ENCODE data around the gene FBXL19.
A peak's percentile ranks its signal among the peaks of the same experiment; 100 is the strongest.

FBXL19 gene

DNA sequence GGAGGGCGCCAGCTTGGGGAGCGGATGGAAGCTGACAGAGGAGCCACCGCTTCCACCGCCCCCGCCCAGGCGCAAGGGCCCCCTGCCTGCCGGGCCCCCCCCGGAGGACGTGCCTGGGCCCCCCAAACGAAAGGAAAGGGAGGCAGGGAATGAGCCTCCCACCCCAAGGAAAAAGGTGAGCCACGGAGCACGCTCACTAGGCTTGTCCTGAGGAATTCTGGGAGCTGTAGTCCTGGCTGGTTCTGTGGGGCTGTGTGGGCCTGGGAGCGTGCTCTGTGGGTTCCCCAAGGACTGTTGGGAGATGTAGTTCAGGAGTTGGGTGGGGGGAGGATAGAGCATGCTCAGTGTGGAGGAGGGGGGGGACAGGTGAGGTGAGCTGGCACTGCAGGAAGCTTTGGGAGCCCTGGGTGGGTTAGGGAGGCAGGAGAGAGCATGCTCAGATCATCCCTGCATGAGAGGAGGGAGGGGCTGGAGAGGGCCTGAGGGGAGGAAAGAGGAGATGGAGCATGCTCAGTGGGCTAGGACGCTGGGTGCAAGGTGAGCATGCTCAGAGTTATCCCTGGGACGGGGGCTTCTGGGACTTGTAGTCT lies 4.5 kb downstream of the FBXL19 start:
- POLR2A ChIA-PET, result no interaction called here
- DNase-seq (ENCODE audit: low read depth, low spot score), result no peak
- H3K4me3 ChIP-seq (ENCODE audit: low read depth, low read length), result no peak overlapping the region
- CTCF ChIA-PET, result interaction anchor here (8.2 kb wide), 1 partner anchor 13 kb away, joined by 76 read pairs; no protein-coding TSS in a partner anchor
- TF ChIP-seq, protein P1, sequence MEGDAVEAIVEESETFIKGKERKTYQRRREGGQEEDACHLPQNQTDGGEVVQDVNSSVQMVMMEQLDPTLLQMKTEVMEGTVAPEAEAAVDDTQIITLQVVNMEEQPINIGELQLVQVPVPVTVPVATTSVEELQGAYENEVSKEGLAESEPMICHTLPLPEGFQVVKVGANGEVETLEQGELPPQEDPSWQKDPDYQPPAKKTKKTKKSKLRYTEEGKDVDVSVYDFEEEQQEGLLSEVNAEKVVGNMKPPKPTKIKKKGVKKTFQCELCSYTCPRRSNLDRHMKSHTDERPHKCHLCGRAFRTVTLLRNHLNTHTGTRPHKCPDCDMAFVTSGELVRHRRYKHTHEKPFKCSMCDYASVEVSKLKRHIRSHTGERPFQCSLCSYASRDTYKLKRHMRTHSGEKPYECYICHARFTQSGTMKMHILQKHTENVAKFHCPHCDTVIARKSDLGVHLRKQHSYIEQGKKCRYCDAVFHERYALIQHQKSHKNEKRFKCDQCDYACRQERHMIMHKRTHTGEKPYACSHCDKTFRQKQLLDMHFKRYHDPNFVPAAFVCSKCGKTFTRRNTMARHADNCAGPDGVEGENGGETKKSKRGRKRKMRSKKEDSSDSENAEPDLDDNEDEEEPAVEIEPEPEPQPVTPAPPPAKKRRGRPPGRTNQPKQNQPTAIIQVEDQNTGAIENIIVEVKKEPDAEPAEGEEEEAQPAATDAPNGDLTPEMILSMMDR (IDR thresholded peaks at IDR 0.05; ENCODE audit: insufficient read depth, low read length, missing control alignments), result no peak

DNA sequence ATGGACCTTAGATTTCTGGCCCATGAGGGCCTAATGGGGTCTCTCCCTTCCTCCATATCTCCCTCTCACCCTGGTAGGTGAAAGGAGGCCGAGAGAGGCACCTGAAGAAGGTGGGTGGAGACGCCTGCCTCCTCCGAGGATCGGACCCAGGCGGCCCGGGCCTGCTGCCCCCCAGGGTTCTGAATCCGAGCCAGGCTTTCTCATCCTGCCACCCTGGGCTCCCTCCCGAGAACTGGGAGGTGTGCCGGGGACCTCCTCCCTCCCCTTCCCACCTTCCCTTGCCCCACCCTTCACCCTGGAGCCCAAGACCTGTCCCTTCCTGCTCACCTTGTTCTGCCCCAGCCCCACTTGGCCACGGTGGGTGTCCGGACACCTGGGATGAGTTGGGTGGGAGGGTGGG lies 5.0 kb downstream of the FBXL19 start:
- H3K4me3 ChIP-seq (ENCODE audit: low read depth, low read length), result no peak overlapping the region
- TF ChIP-seq, protein P1 (IDR thresholded peaks at IDR 0.05; ENCODE audit: insufficient read depth, low read length, missing control alignments), result no peak
- DNase-seq (ENCODE audit: low read depth, low spot score), result no peak
- CTCF ChIA-PET, result interaction anchor here (8.2 kb wide), 1 partner anchor 12 kb away, joined by 76 read pairs; no protein-coding TSS in a partner anchor
- POLR2A ChIA-PET, result no interaction called here

DNA sequence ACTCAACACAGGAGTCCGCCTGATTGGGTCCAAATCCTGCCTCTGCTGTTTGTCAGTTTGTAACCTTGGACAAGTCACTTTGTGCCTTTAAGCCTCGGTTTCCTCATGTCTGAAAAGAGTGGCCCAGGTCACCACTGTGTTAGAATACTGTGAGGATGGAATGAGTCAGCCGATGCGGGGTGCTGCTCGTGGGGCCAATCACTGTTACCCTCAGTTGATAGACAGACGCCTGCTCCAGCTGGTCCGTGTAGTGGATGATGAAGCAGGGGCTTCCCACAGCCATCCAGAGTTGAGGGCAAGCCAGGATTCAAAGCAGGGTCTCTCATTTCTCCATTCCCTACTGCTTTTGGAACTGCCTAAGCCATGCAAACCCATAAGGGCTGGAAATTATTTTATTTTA lies 5.8 kb downstream of the FBXL19 start:
- CTCF ChIA-PET, result interaction anchor here (8.2 kb wide), 1 partner anchor 11 kb away, joined by 76 read pairs; no protein-coding TSS in a partner anchor
- H3K4me3 ChIP-seq (ENCODE audit: low read depth, low read length), result no peak overlapping the region
- TF ChIP-seq, protein P1 (IDR thresholded peaks at IDR 0.05; ENCODE audit: insufficient read depth, low read length, missing control alignments), result no peak
- POLR2A ChIA-PET, result no interaction called here
- no peak for DNase-seq (ENCODE audit: low read depth, low spot score)

DNA sequence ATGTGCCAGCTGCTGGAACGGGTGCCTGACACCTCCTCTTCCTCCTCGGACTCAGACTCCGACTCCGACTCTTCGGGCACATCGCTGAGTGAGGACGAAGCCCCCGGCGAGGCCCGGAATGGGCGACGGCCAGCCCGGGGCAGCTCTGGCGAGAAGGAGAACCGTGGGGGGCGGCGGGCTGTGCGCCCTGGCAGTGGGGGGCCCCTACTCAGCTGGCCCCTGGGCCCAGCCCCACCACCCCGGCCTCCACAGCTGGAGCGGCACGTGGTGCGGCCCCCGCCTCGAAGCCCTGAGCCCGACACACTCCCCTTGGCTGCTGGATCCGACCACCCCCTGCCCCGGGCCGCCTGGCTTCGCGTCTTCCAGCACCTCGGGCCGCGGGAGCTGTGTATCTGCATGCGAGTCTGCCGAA lies 6.8 kb downstream of the FBXL19 start:
- no peak for DNase-seq (ENCODE audit: low read depth, low spot score)
- POLR2A ChIA-PET, result no interaction called here
- CTCF ChIA-PET, result interaction anchor here (8.2 kb wide), 1 partner anchor 10 kb away, joined by 76 read pairs; no protein-coding TSS in a partner anchor
- no peak overlapping the region for H3K4me3 ChIP-seq (ENCODE audit: low read depth, low read length)
- TF ChIP-seq, protein P1 (IDR thresholded peaks at IDR 0.05; ENCODE audit: insufficient read depth, low read length, missing control alignments), result no peak

DNA sequence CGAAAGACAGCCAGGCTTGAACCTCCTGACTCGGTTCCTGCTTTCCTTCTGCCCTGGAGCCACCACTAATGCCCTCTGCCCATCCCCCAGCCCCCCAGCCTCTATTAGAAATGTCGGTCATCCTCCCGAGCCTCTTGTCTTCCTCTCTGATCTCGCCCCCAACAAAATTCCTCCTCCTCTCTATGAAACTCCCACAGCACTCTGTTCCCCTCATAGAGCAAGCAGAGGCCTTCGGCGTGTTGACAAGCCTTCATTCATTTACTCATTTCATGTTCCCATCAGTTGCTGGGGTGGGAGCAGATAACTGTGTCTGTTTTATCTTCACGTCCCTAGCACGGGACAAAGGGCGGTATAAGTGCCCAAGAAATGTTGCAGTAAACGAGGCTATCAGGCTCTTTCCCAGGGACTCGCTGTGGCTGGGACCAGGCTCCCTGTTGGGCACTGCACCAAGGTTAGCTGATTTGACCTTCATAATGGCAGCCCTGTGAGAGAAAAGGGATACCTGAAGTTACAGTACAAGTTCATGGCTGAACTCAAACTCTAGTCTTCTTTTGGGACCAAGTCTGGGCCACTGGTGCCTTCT lies 7.8 kb downstream of the FBXL19 start:
- POLR2A ChIA-PET, result no interaction called here
- TF ChIP-seq, protein P1 (IDR thresholded peaks at IDR 0.05; ENCODE audit: insufficient read depth, low read length, missing control alignments), result no peak
- CTCF ChIA-PET, result interaction anchor here (2.6 to 8.2 kb wide), 2 partner anchors 9 to 10 kb away, joined by 25 to 76 read pairs; no protein-coding TSS in a partner anchor
- H3K4me3 ChIP-seq (ENCODE audit: low read depth, low read length), result no peak overlapping the region
- DNase-seq (ENCODE audit: low read depth, low spot score), result no peak

DNA sequence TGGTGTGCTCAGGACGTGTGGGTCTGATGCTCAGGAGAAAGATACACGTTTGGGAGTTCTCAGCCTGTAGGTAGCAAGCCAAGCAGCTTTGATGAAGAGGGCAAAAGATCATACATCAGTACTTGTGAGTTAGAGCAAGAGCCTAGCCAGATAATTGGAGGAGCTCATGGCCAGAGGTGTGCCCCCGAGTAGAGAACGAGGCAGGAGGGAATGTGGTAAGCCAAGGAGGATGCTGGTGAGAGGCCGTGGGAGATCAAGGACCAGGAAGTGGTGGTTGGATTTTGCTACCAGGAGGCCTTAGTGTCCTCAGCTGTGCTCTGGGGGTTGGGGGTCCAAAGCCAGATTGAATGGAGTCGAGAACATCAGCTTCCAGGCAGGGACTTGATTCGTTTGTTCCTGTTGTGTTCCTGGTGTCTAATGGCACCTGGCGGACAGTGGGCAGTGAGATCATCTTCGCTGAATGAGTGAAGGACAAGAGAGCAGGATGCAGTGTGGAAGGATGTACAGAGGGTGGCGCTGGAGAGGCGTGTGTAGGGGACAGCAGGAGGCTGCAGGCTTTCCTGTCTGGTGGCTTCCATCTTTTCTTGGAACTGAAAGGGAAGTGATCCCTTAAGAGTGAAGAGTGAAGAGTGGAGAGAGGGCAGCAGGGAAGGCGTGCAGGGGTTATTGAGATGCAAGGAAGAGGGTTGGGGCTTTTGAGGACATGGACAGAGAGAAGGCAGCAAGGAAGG lies 11.6 kb downstream of the FBXL19 start:
- H3K4me3 ChIP-seq (ENCODE audit: low read depth, low read length), result no peak overlapping the region
- ChIA-PET POLR2A (no interaction called here), CTCF (interaction anchor here (0.8 to 2.1 kb wide), 10 partner anchors 8 to 933 kb away, joined by 3 to 5 read pairs (median 4); no protein-coding TSS in a partner anchor)
- no peak for DNase-seq (ENCODE audit: low read depth, low spot score)
- TF ChIP-seq, protein P1 (IDR thresholded peaks at IDR 0.05; ENCODE audit: insufficient read depth, low read length, missing control alignments), result peak; percentile 36
